K562 (cell line): ENCODE results near the gene HPSE2. TPM values are rescaled to one million over a fixed set of nuclear protein-coding genes. Genes with fewer than 3 reads are reported as not detected.

Experiments used
- HOXB6 ChIP-seq: fragments of 250-450 bp; sonication (Bioruptor Pico); IDR thresholded peaks from 2 replicates; pipeline ENCODE4 v1.5.1; 2022; ENCODE audit warnings: mild to moderate bottlenecking, borderline replicate concordance
- MECOM ChIP-seq: fragments of 250-450 bp; sonication (Bioruptor Pico); IDR thresholded peaks from 2 replicates; pipeline ENCODE4 v1.8.0; 2022; ENCODE audit warnings: inconsistent platforms
- NRF1 ChIP-seq, 2 experiments: fragments of 450-650 bp; IDR thresholded peaks in 1 of 2; conservative IDR thresholded peaks in 1 of 2; 2 replicates each; pipeline ENCODE4 v1.6.1; 2014; ENCODE audit warnings: mild to moderate bottlenecking in 2 of 2
- ZBTB1 ChIP-seq: sonication (generic); formaldehyde crosslinking; IDR thresholded peaks from 2 replicates; pipeline ENCODE4 v1.8.1; 2023; ENCODE audit warnings: missing genetic modification reagents, low read depth, mild to moderate bottlenecking, borderline replicate concordance
- ZNF444 ChIP-seq: fragments of 250-450 bp; sonication (Bioruptor Pico); IDR thresholded peaks from 2 replicates; pipeline ENCODE4 v1.4.0; 2020; ENCODE audit warnings: mild to moderate bottlenecking, moderate library complexity
- polyA plus RNA-seq, 8 experiments: library from polyadenylated mRNA; depleted of rRNA in 4 of 8; stranded (reverse) in 5 of 8; unstranded in 3 of 8; fragments of >200 nt; fragmentation: Nextera tagmentation in 2 of 8; fragmentation: Illumina TruSeq in 1 of 8; extraction: Ambion mirVana in 2 of 8; extraction: Trizol in 1 of 8; gene quantifications; 2 replicates each; pipeline versions ENCODE4 v1.2.1 to v1.2.3, GENCODE V29; 2011 to 2014; ENCODE audit warnings: inconsistent platforms in 1 of 8, missing spikeins in 1 of 8
- total RNA-seq, 7 experiments: library from RNA; depleted of rRNA in 6 of 7; stranded (reverse); fragments of >200 nt in 6 of 7; fragmentation: Illumina TruSeq in 2 of 7; extraction: Trizol in 2 of 7; gene quantifications; 2 replicates each; pipeline versions ENCODE4 v1.2.1 to v1.2.3, GENCODE V29; 2011 to 2021; ENCODE audit warnings: low replicate concordance in 1 of 7
- TF ChIP-seq, protein P1 (sequence below), 2 experiments: fragments of 450-650 bp; IDR thresholded peaks; 2 replicates each; pipeline ENCODE4 v1.6.1; 2016; ENCODE audit warnings: mild to moderate bottlenecking in 2 of 2, borderline replicate concordance in 1 of 2, low read depth in 1 of 2, moderate library complexity in 1 of 2
- TF ChIP-seq, protein P2 (sequence below): fragments of 450-650 bp; formaldehyde crosslinking; IDR thresholded peaks from 2 replicates; pipeline ENCODE4 v1.4.0; 2020; ENCODE audit warnings: mild to moderate bottlenecking, mixed read lengths
- TF ChIP-seq, protein P3 (sequence below): fragments of 250-450 bp; sonication (Bioruptor Pico); IDR thresholded peaks from 2 replicates; pipeline ENCODE4 v1.4.0; 2020; ENCODE audit warnings: borderline replicate concordance
- TF ChIP-seq, protein P4 (sequence below): fragments of 250-450 bp; sonication (Bioruptor Pico); IDR thresholded peaks from 2 replicates; pipeline ENCODE4 v1.9.0; 2021; ENCODE audit warnings: mild to moderate bottlenecking
- TF ChIP-seq, protein P5 (sequence below): fragments of 450-650 bp; conservative IDR thresholded peaks from 2 replicates; pipeline ENCODE4 v1.6.1; 2016; ENCODE audit warnings: missing genetic modification characterization, low read depth, mild to moderate bottlenecking, control low read depth, missing compliant biosample characterization

HPSE2 gene
- total and polyA plus RNA-seq, 9 of the 15 experiments (the other 6 are each of a cell fraction or from before 2014, with no cell fraction given) = 0.03 to 0.10 (median 0.04) TPM; not detected in 2

DNA sequence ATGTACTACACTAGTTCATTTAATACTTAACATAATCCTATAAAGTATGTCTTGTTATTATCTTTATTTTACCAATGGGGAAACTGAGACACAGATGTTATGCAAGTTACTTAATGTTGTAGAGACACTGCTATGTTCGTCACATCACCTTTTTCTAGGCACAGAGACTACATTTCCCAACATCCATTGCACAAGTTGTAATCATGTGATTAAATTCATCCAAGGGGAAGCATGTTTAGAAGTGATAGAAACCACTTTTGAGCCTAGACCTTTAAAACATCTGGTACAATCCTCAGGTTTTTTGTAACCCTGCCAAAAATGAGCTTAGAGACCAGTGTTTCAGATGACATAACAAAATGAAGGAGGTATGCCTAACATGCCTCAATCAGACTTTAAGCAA lies 402.1 kb downstream of the HPSE2 start (continued):
- TF ChIP-seq, protein P1, sequence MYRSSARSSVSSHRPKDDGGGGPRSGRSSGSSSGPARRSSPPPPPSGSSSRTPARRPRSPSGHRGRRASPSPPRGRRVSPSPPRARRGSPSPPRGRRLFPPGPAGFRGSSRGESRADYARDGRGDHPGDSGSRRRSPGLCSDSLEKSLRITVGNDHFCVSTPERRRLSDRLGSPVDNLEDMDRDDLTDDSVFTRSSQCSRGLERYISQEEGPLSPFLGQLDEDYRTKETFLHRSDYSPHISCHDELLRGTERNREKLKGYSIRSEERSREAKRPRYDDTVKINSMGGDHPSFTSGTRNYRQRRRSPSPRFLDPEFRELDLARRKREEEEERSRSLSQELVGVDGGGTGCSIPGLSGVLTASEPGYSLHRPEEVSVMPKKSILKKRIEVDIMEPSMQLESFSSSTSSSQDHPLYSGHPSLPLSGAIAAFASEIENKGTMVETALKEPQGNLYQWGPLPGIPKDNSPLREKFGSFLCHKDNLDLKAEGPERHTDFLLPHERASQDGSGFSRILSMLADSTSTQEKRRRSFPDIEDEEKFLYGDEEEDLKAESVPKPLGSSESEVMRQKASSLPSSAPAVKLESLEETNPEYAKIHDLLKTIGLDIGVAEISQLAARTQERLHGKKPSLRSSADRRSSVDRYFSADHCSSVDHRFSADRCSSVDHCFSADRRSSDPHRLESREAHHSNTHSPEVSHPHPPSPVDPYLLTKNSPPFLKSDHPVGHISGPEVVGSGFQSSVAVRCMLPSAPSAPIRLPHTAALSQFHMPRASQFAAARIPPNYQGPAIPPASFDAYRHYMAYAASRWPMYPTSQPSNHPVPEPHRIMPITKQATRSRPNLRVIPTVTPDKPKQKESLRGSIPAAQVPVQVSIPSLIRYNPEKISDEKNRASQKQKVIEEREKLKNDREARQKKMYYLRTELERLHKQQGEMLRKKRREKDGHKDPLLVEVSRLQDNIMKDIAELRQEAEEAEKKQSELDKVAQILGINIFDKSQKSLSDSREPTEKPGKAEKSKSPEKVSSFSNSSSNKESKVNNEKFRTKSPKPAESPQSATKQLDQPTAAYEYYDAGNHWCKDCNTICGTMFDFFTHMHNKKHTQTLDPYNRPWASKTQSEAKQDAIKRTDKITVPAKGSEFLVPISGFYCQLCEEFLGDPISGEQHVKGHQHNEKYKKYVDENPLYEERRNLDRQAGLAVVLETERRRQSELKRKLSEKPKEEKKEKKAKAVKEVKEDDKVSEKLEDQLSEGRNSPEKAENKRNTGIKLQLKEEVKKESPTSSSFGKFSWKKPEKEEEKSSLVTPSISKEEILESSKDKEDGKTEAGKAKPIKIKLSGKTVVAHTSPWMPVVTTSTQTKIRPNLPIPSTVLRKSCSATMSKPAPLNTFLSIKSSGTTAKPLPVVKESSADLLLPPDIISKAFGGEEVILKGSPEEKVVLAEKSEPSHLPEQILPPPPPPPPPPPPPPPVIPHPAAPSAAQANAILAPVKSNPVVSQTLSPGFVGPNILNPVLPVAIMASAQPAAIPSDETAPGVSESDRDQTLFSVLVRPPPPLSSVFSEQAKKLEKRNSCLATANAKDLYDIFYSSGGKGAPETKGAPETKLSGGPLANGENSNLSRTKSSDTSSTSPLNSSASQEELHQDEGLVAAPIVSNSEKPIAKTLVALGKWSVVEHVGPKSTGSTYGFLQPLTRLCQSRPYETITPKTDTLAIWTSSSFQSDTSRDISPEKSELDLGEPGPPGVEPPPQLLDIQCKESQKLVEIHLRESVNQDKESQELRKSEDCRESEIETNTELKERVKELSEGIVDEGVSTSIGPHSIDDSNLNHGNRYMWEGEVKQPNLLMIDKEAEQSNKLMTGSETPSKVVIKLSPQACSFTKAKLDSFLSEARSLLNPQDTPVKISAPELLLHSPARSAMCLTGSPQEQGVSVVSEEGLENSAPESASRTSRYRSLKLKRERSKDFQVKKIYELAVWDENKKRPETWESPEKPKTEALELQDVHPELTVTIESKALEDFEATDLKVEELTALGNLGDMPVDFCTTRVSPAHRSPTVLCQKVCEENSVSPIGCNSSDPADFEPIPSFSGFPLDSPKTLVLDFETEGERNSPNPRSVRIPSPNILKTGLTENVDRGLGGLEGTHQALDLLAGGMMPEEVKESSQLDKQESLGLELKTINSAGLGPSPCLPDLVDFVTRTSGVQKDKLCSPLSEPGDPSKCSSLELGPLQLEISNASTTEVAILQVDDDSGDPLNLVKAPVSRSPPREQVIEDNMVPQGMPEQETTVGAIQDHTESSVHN (IDR thresholded peaks at IDR 0.05; ENCODE audit: borderline replicate concordance in 1 of 2, low read depth in 1 of 2) = no peak
- TF ChIP-seq, protein P2, sequence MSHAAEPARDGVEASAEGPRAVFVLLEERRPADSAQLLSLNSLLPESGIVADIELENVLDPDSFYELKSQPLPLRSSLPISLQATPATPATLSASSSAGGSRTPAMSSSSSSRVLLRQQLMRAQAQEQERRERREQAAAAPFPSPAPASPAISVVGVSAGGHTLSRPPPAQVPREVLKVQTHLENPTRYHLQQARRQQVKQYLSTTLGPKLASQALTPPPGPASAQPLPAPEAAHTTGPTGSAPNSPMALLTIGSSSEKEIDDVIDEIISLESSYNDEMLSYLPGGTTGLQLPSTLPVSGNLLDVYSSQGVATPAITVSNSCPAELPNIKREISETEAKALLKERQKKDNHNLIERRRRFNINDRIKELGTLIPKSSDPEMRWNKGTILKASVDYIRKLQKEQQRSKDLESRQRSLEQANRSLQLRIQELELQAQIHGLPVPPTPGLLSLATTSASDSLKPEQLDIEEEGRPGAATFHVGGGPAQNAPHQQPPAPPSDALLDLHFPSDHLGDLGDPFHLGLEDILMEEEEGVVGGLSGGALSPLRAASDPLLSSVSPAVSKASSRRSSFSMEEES = peak; percentile 14; the same call in 1 of the 2 replicates
- TF ChIP-seq, protein P3, sequence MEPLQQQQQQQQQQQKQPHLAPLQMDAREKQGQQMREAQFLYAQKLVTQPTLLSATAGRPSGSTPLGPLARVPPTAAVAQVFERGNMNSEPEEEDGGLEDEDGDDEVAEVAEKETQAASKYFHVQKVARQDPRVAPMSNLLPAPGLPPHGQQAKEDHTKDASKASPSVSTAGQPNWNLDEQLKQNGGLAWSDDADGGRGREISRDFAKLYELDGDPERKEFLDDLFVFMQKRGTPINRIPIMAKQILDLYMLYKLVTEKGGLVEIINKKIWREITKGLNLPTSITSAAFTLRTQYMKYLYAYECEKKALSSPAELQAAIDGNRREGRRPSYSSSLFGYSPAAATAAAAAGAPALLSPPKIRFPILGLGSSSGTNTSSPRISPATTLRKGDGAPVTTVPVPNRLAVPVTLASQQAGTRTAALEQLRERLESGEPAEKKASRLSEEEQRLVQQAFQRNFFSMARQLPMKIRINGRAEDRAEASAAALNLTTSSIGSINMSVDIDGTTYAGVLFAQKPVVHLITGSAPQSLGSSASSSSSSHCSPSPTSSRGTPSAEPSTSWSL = no peak
- no peak for TF ChIP-seq MECOM (CRISPR knock-in tag)
- TF ChIP-seq ZNF444 (CRISPR knock-in tag) = no peak
- no peak for TF ChIP-seq NRF1 (conservative IDR thresholded peaks at IDR 0.05 in 1 of 2, IDR thresholded peaks at IDR 0.05 in 1 of 2)
- TF ChIP-seq, protein P4, sequence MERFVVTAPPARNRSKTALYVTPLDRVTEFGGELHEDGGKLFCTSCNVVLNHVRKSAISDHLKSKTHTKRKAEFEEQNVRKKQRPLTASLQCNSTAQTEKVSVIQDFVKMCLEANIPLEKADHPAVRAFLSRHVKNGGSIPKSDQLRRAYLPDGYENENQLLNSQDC (CRISPR knock-in tag) = no peak
- no peak for TF ChIP-seq HOXB6 (CRISPR knock-in tag)
- TF ChIP-seq, protein P5, sequence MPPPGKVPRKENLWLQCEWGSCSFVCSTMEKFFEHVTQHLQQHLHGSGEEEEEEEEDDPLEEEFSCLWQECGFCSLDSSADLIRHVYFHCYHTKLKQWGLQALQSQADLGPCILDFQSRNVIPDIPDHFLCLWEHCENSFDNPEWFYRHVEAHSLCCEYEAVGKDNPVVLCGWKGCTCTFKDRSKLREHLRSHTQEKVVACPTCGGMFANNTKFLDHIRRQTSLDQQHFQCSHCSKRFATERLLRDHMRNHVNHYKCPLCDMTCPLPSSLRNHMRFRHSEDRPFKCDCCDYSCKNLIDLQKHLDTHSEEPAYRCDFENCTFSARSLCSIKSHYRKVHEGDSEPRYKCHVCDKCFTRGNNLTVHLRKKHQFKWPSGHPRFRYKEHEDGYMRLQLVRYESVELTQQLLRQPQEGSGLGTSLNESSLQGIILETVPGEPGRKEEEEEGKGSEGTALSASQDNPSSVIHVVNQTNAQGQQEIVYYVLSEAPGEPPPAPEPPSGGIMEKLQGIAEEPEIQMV (tag) = no peak
- no peak for TF ChIP-seq ZBTB1 (CRISPR knock-in tag)
